HepG2 (cell line): Measurements from ENCODE around the gene SLC25A25. TPM values are rescaled to one million over a fixed set of nuclear protein-coding genes. Genes with fewer than 3 reads are reported as not detected.
A peak's percentile ranks its signal among the peaks of the same experiment; 100 is the strongest.

Source experiments
- HCFC1 ChIP-seq: fragments of 150-350 bp; IDR thresholded peaks from 2 replicates; pipeline ENCODE4 v1.6.1; 2014; ENCODE audit warnings: low read depth, low read length
- HMGXB4 ChIP-seq, 2 experiments: sonication (generic) in 1 of 2; formaldehyde crosslinking in 1 of 2; IDR thresholded peaks; 2 replicates each; pipeline versions ENCODE4 v1.4.0 to v1.6.1; 2018 to 2020; ENCODE audit warnings: missing genetic modification reagents in 2 of 2, borderline replicate concordance in 1 of 2, low read depth in 1 of 2, mild to moderate bottlenecking in 1 of 2, missing biosample characterization in 1 of 2
- HOXD1 ChIP-seq: sonication (generic); formaldehyde crosslinking; IDR thresholded peaks from 2 replicates; pipeline ENCODE4 v1.5.0; 2020; ENCODE audit warnings: missing genetic modification reagents
- NFIC ChIP-seq: IDR thresholded peaks from 2 replicates; pipeline ENCODE4 v1.6.1; 2012; ENCODE audit warnings: mild to moderate bottlenecking, low read length, inconsistent platforms
- PATZ1 ChIP-seq: sonication (generic); formaldehyde crosslinking; IDR thresholded peaks from 2 replicates; pipeline ENCODE4 v1.4.0; 2020; ENCODE audit warnings: missing genetic modification reagents
- PBX2 ChIP-seq: IDR thresholded peaks from 2 replicates; pipeline ENCODE4 v1.6.1; 2016; ENCODE audit warnings: control low read depth
- SP1 ChIP-seq, 2 experiments: fragments of 450-650 bp in 1 of 2; sonication (generic) in 1 of 2; formaldehyde crosslinking in 1 of 2; IDR thresholded peaks; 2 replicates each; pipeline versions ENCODE4 v1.4.0 to v1.6.1; 2016 to 2020; ENCODE audit warnings: missing genetic modification reagents in 1 of 2
- TAF1 ChIP-seq: sonication (generic); formaldehyde crosslinking; IDR thresholded peaks from 2 replicates; pipeline ENCODE4 v1.4.0; 2020; ENCODE audit warnings: missing genetic modification reagents
- TEAD3 ChIP-seq: optimal IDR thresholded peaks from 2 replicates; pipeline ENCODE3; 2016; ENCODE audit warnings: borderline replicate concordance
- ZMYM2 ChIP-seq: sonication (generic); formaldehyde crosslinking; IDR thresholded peaks from 2 replicates; pipeline ENCODE4 v1.8.0; 2022; ENCODE audit warnings: mild to moderate bottlenecking, missing genetic modification reagents
- ZNF367 ChIP-seq: sonication (generic); formaldehyde crosslinking; IDR thresholded peaks from 2 replicates; pipeline ENCODE4 v1.4.0; 2020; ENCODE audit warnings: missing genetic modification reagents, borderline replicate concordance
- ZNF530 ChIP-seq: sonication (generic); formaldehyde crosslinking; IDR thresholded peaks from 2 replicates; pipeline ENCODE4 v1.5.0; 2020; ENCODE audit warnings: low read depth, mild to moderate bottlenecking, missing genetic modification reagents
- ZNF564 ChIP-seq: sonication (generic); formaldehyde crosslinking; IDR thresholded peaks from 2 replicates; pipeline ENCODE4 v1.8.1; 2023; ENCODE audit warnings: mild to moderate bottlenecking, missing genetic modification reagents
- ZNF75D ChIP-seq: sonication (generic); formaldehyde crosslinking; IDR thresholded peaks from 2 replicates; pipeline ENCODE4 v1.8.1; 2023; ENCODE audit warnings: missing genetic modification reagents, mild to moderate bottlenecking, borderline replicate concordance
- ZNF768 ChIP-seq: sonication (generic); formaldehyde crosslinking; IDR thresholded peaks from 2 replicates; pipeline ENCODE4 v1.4.0; 2020; ENCODE audit warnings: missing genetic modification reagents
- ZNF83 ChIP-seq: sonication (generic); formaldehyde crosslinking; IDR thresholded peaks from 2 replicates; pipeline ENCODE4 v1.4.0; 2020; ENCODE audit warnings: missing genetic modification reagents, mild to moderate bottlenecking, borderline replicate concordance
- polyA plus RNA-seq, 8 experiments: library from polyadenylated mRNA; depleted of rRNA in 3 of 8; stranded (reverse) in 7 of 8; unstranded in 1 of 8; fragments of >200 nt; fragmentation: Illumina TruSeq in 4 of 8; extraction: Trizol in 4 of 8; gene quantifications; 2 replicates each; pipeline versions ENCODE4 v1.2.1 to v1.2.3, GENCODE V29; 2011 to 2016; ENCODE audit warnings: low read depth in 4 of 8, missing spikeins in 1 of 8, mixed read lengths in 1 of 8; ENCODE audit not compliant: insufficient read depth in 1 of 8
- total RNA-seq, 5 experiments: library from RNA; depleted of rRNA; stranded (reverse); fragments of >200 nt; fragmentation: Illumina TruSeq; extraction: Trizol; gene quantifications; 2 replicates each; pipeline ENCODE4 v1.2.3, GENCODE V29; 2016; ENCODE audit warnings: low read depth in 1 of 5
- TF ChIP-seq, protein P1 (sequence below): sonication (generic); formaldehyde crosslinking; IDR thresholded peaks from 2 replicates; pipeline ENCODE4 v1.4.0; 2020; ENCODE audit warnings: missing genetic modification reagents
- TF ChIP-seq, protein P2 (sequence below): sonication (generic); formaldehyde crosslinking; IDR thresholded peaks from 2 replicates; pipeline ENCODE4 v1.4.0; 2020; ENCODE audit warnings: mild to moderate bottlenecking, missing genetic modification reagents
- TF ChIP-seq, protein P3 (sequence below): sonication (generic); formaldehyde crosslinking; IDR thresholded peaks from 2 replicates; pipeline ENCODE4 v1.5.1; 2020; ENCODE audit warnings: missing genetic modification reagents, mild to moderate bottlenecking, borderline replicate concordance

SLC25A25 gene
- total and polyA plus RNA-seq, 2 of the 13 experiments (the other 11 are each of a cell fraction or from before 2014, with no cell fraction given), result 10.5 to 24.8 TPM

DNA sequence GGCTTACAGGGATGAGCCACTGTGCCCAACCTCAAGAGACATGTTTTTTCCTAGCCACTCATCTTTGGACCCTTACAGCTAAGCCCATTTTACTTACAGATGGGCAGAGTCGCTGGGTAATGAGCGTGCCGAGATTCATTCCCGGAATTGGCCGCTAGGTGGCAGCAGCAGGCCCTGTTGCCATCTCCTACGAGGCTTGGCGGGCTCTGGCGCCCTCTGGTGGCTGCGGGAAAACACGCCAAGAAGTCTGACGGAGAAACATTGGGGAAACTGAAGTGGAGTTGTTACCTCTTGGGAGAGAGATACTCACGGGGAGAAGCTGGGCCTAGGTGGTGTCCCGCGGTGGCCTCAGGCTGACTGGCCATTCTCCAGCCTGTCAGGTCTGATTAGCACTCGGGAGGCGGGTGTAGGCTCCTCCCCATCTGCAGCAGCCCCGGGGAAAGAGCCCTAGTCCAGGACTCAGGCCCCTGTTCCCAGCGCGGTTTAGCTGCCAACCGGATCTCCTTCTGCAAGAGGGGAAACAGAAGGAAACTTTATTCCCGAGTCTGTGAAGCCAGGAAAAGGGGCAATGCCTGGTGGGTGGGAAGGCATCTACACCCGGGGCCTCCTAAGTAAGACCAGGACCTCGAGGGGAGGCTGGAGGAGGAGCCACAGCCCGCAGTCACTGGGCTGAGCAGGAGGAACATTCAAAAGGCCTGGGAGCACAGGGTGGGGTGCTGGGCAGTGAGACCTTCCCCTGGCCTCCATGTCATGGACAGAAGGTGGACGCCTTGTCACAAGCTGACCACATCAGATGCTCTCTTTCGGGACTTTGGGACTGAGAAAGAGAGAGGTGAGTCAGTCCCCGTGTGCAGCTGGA lies 49.8 kb downstream of the SLC25A25 start (continued):
- TF ChIP-seq TEAD3 (CRISPR knock-in tag), result peak; percentile 91
- TF ChIP-seq, protein P1, sequence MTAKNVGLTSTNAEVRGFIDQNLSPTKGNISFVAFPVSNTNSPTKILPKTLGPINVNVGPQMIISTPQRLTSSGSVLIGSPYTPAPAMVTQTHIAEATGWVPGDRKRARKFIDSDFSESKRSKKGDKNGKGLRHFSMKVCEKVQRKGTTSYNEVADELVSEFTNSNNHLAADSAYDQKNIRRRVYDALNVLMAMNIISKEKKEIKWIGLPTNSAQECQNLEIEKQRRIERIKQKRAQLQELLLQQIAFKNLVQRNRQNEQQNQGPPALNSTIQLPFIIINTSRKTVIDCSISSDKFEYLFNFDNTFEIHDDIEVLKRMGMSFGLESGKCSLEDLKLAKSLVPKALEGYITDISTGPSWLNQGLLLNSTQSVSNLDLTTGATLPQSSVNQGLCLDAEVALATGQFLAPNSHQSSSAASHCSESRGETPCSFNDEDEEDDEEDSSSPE, result peak; percentile 60
- TF ChIP-seq, protein P2, sequence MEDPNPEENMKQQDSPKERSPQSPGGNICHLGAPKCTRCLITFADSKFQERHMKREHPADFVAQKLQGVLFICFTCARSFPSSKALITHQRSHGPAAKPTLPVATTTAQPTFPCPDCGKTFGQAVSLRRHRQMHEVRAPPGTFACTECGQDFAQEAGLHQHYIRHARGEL (CRISPR knock-in tag), result no peak
- TF ChIP-seq ZMYM2 (CRISPR knock-in tag), result peak; percentile 83; the same call in 1 of the 2 replicates
- no peak for TF ChIP-seq TAF1 (CRISPR knock-in tag)
- peak; percentile 38; the same call in 1 of the 2 replicates for TF ChIP-seq ZNF768 (CRISPR knock-in tag)
- peak; percentile 16; the same call in 1 of the 2 replicates for TF ChIP-seq HCFC1
- no peak for TF ChIP-seq ZNF83 (CRISPR knock-in tag)
- no peak for TF ChIP-seq ZNF367 (CRISPR knock-in tag)
- TF ChIP-seq ZNF564 (CRISPR knock-in tag), result no peak
- no peak for TF ChIP-seq SP1 (IDR thresholded peaks at IDR 0.05)
- TF ChIP-seq SP1 (CRISPR knock-in tag; IDR thresholded peaks at IDR 0.05), result peak; percentile 47; the same call in 1 of the 2 replicates
- TF ChIP-seq ZNF530 (CRISPR knock-in tag), result no peak
- no peak for TF ChIP-seq NFIC
- peak; percentile 43; the same call in 1 of the 2 replicates for TF ChIP-seq HOXD1 (CRISPR knock-in tag)
- no peak for TF ChIP-seq PBX2
- TF ChIP-seq ZNF75D (CRISPR knock-in tag), result no peak
- TF ChIP-seq PATZ1 (CRISPR knock-in tag), result peak; percentile 34; the same call in 1 of the 2 replicates
- peak; percentile 94 to 96 for TF ChIP-seq HMGXB4 (CRISPR knock-in tag; IDR thresholded peaks at IDR 0.05; ENCODE audit: borderline replicate concordance in 1 of 2, low read depth in 1 of 2)
- TF ChIP-seq, protein P3, sequence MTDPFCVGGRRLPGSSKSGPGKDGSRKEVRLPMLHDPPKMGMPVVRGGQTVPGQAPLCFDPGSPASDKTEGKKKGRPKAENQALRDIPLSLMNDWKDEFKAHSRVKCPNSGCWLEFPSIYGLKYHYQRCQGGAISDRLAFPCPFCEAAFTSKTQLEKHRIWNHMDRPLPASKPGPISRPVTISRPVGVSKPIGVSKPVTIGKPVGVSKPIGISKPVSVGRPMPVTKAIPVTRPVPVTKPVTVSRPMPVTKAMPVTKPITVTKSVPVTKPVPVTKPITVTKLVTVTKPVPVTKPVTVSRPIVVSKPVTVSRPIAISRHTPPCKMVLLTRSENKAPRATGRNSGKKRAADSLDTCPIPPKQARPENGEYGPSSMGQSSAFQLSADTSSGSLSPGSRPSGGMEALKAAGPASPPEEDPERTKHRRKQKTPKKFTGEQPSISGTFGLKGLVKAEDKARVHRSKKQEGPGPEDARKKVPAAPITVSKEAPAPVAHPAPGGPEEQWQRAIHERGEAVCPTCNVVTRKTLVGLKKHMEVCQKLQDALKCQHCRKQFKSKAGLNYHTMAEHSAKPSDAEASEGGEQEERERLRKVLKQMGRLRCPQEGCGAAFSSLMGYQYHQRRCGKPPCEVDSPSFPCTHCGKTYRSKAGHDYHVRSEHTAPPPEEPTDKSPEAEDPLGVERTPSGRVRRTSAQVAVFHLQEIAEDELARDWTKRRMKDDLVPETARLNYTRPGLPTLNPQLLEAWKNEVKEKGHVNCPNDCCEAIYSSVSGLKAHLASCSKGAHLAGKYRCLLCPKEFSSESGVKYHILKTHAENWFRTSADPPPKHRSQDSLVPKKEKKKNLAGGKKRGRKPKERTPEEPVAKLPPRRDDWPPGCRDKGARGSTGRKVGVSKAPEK (CRISPR knock-in tag), result no peak
